ENCODE results near the gene ACY1.

- TF ChIP-seq EZH2 (IDR thresholded peaks at IDR 0.05) (no peak), POLR2AphosphoS5 (IDR thresholded peaks at IDR 0.05; ENCODE audit: borderline replicate concordance, low read depth, low read length) (no peak), FOXP2 (optimal IDR thresholded peaks at IDR 0.05; ENCODE audit: control extremely low read depth, extremely low read length, insufficient read depth) (no peak)
Measured at GRCh38 chr3:51970606-51971300, 12.6 kb upstream of the ACY1 start.

Data from SK-N-MC (cell line).